B cell (primary cell): ENCODE data around the gene ICAM5. TPM values are rescaled to one million over a fixed set of nuclear protein-coding genes. Genes with fewer than 3 reads are reported as not detected.

Experiments
- ATAC-seq: fragments of 200-7000 bp; cut with Tn5 transposase; one replicate; pipeline ENCODE4 v1.10.0; 2021; ENCODE audit warnings: low read depth, mild to moderate bottlenecking, moderate number of reproducible peaks, moderate library complexity
- CTCF ChIA-PET: fragments of 350-600 bp; sonication (Branson Sonifier 250); formaldehyde crosslinking; loops from one replicate; lab custom pipeline; 2021; ENCODE audit warnings: antibody characterized with exemption, inconsistent platforms; lab: Charles Lee
- POLR2A ChIA-PET: fragments of 350-600 bp; sonication (Branson Sonifier 250); formaldehyde crosslinking; loops from one replicate; lab custom pipeline; 2021; ENCODE audit warnings: antibody characterized with exemption; lab: Charles Lee
- DNase-seq: peaks from one replicate; pipeline ENCODE4 v3.0.0; 2013
- H2AFZ ChIP-seq: 2 replicates; pipeline ENCODE4 v1.6.1; 2012; ENCODE audit warnings: mild to moderate bottlenecking, low read depth, low read length; ENCODE audit not compliant: insufficient read depth, poor library complexity, severe bottlenecking
- H3K27ac ChIP-seq, 2 donors: 1 replicate in 1 of 2; 2 replicates in 1 of 2; pipeline ENCODE4 v1.5.1; 2012 to 2013; ENCODE audit warnings: low read length in 2 of 2, mild to moderate bottlenecking in 2 of 2, moderate library complexity in 1 of 2
- H3K27me3 ChIP-seq, 4 experiments: fragments of 200-600 bp in 1 of 4; sonication (generic) in 1 of 4; replicated peaks in 1 of 4; 1 replicate in 2 of 4; 2 replicates in 2 of 4; pipeline versions ENCODE4 v1.6.1 to v1.7.0; 2013 to 2016; ENCODE audit warnings: low read length in 3 of 4, mild to moderate bottlenecking in 2 of 4, mixed read lengths in 1 of 4, moderate library complexity in 1 of 4; ENCODE audit not compliant: insufficient read depth in 4 of 4, control insufficient read depth in 3 of 4; ENCODE audit errors: control extremely low read depth in 1 of 4
- H3K36me3 ChIP-seq, 2 experiments: replicated peaks in 1 of 2; 1 replicate in 1 of 2; 2 replicates in 1 of 2; pipeline versions ENCODE4 v1.6.1 to v1.7.1; 2013; ENCODE audit warnings: low read length in 1 of 2; ENCODE audit not compliant: insufficient read depth in 2 of 2, control insufficient read depth in 1 of 2; ENCODE audit errors: control extremely low read depth in 1 of 2, extremely low read depth in 1 of 2
- H3K4me1 ChIP-seq, 2 donors: fragments of 200-600 bp in 1 of 2; sonication (generic) in 1 of 2; 1 replicate in 1 of 2; 2 replicates in 1 of 2; pipeline versions ENCODE4 v1.5.1 to v1.6.1; 2013 to 2017; ENCODE audit warnings: low read length in 2 of 2; ENCODE audit not compliant: control insufficient read depth in 2 of 2, insufficient read depth in 2 of 2
- H3K4me2 ChIP-seq: replicated peaks from 2 replicates; pipeline ENCODE3; 2012; ENCODE audit warnings: mild to moderate bottlenecking, low read depth, low read length; ENCODE audit not compliant: poor library complexity, severe bottlenecking
- H3K4me3 ChIP-seq, 5 experiments: fragments of 200-600 bp in 1 of 5; sonication (generic) in 1 of 5; 1 replicate in 3 of 5; 2 replicates in 2 of 5; pipeline versions ENCODE4 v1.5.1 to v1.7.0; 2011 to 2016; ENCODE audit warnings: low read length in 4 of 5, mild to moderate bottlenecking in 4 of 5, low read depth in 2 of 5, control low read depth in 1 of 5, moderate library complexity in 1 of 5; ENCODE audit not compliant: insufficient read depth in 1 of 5; ENCODE audit errors: control extremely low read depth in 1 of 5, extremely low read depth in 1 of 5
- H3K79me2 ChIP-seq: fragments of 200-600 bp; sonication (generic); one replicate; pipeline ENCODE4 v1.6.0; 2016; ENCODE audit warnings: low read length; ENCODE audit not compliant: control insufficient read depth, insufficient read depth
- H3K9ac ChIP-seq: fragments of 200-600 bp; sonication (generic); 2 replicates; pipeline ENCODE4 v1.6.1; 2017; ENCODE audit warnings: mild to moderate bottlenecking, low read length, moderate library complexity
- H3K9me3 ChIP-seq, 3 donors: one replicate each; pipeline versions ENCODE4 v1.6.1 to v1.7.1; 2013; ENCODE audit warnings: low read length in 2 of 3; ENCODE audit not compliant: control insufficient read depth in 2 of 3, insufficient read depth in 1 of 3; ENCODE audit errors: control extremely low read depth in 1 of 3
- H4K20me1 ChIP-seq: 2 replicates; pipeline ENCODE4 v1.6.0; 2012; ENCODE audit warnings: mild to moderate bottlenecking, low read length; ENCODE audit not compliant: insufficient read depth, control insufficient read depth, poor library complexity, severe bottlenecking
- H3K27ac Mint-ChIP-seq: one replicate; pipeline ENCODE4 v1.8.0; 2021; ENCODE audit warnings: mixed read lengths
- H3K27me3 Mint-ChIP-seq: one replicate; pipeline ENCODE4 v1.8.0; 2021; ENCODE audit warnings: mixed read lengths
- H3K4me1 Mint-ChIP-seq: one replicate; pipeline ENCODE4 v1.8.0; 2021; ENCODE audit warnings: mixed read lengths
- H3K4me3 Mint-ChIP-seq: one replicate; pipeline ENCODE4 v1.8.0; 2021; ENCODE audit warnings: mixed read lengths
- H3K9me3 Mint-ChIP-seq: one replicate; pipeline ENCODE4 v1.8.0; 2022; ENCODE audit warnings: mixed read lengths; ENCODE audit not compliant: insufficient read depth
- EZH2 ChIP-seq: IDR thresholded peaks from 2 replicates; pipeline ENCODE4 v1.6.1; 2012; ENCODE audit warnings: borderline replicate concordance, low read depth, mild to moderate bottlenecking, moderate library complexity, low read length; ENCODE audit not compliant: insufficient read depth, poor library complexity, severe bottlenecking
- WGBS: methylation state at CpG from one replicate; pipeline ENCODE4 v1.1.5; 2013; ENCODE audit warnings: missing lambda C conversion rate; ENCODE audit not compliant: insufficient coverage; 5-methylcytosine and 5-hydroxymethylcytosine counted together
- intact Hi-C: fragments of 100-400 bp; cut with micrococcal nuclease; formaldehyde crosslinking; loops from one replicate; pipeline ENCODE4 v1.10.0; 2022
- polyA plus RNA-seq: library from polyadenylated mRNA; depleted of rRNA; stranded (reverse); fragments of >200 nt; gene quantifications from 2 replicates; pipeline ENCODE4 v1.2.3, GENCODE V29; 2012
- total RNA-seq, 2 donors: library from RNA; stranded (reverse); fragments of 120-200 nt in 1 of 2; gene quantifications; 1 replicate in 1 of 2; 2 replicates in 1 of 2; pipeline versions ENCODE4 v1.2.3 to v1.2.4, GENCODE V29; 2013 to 2022
- TF ChIP-seq, protein P1 (sequence below): fragments of 200-600 bp; IDR thresholded peaks from one replicate; pipeline ENCODE4 v1.8.0; 2022; ENCODE audit warnings: antibody characterized with exemption, mild to moderate bottlenecking

The ICAM5 gene
- total and polyA plus RNA-seq, 2 donors (not counting 1 experiment from before 2014, with no cell fraction given), result 0.54 TPM; not detected in 1

DNA sequence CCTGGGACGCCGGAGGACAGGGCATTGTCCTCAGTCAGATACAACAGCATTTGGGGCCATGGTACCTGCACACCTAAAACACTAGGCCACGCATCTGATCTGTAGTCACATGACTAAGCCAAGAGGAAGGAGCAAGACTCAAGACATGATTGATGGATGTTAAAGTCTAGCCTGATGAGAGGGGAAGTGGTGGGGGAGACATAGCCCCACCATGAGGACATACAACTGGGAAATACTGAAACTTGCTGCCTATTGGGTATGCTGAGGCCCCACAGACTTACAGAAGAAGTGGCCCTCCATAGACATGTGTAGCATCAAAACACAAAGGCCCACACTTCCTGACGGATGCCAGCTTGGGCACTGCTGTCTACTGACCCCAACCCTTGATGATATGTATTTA is 4.4 kb upstream of the ICAM5 start:
- Histone ChIP-seq H4K20me1 (peaks cover 6% of the 10 kb centered on the region), H2AFZ (no peak overlapping the region), H3K27ac (no peak overlapping the region), H3K4me2 (no peak overlapping the region), H3K4me1 (peaks cover 44% of the 10 kb centered on the region in 2 donors), H3K4me3 (no peak overlapping the region), H3K9ac (no peak overlapping the region), H3K9me3 (peaks cover 0 to 28% (median 0%) of the 10 kb centered on the region in 3 donors), H3K27me3 (peaks cover 0 to 36% (median 22%) of the 10 kb centered on the region in 4 experiments), H3K79me2 (no peaks in the 10 kb centered on the region), H3K36me3 (peaks cover 2 to 33% of the 10 kb centered on the region in 2 experiments)
- 100% methylated on average over 2 of the region's 4 CpGs for WGBS
- POLR2A ChIA-PET, result interaction anchor here (0.5 to 5.4 kb wide), 3 partner anchors 11 to 417 kb away, joined by 3 to 27 read pairs (median 9); partner anchors contain the start of gene ICAM1
- TF ChIP-seq, protein P1, sequence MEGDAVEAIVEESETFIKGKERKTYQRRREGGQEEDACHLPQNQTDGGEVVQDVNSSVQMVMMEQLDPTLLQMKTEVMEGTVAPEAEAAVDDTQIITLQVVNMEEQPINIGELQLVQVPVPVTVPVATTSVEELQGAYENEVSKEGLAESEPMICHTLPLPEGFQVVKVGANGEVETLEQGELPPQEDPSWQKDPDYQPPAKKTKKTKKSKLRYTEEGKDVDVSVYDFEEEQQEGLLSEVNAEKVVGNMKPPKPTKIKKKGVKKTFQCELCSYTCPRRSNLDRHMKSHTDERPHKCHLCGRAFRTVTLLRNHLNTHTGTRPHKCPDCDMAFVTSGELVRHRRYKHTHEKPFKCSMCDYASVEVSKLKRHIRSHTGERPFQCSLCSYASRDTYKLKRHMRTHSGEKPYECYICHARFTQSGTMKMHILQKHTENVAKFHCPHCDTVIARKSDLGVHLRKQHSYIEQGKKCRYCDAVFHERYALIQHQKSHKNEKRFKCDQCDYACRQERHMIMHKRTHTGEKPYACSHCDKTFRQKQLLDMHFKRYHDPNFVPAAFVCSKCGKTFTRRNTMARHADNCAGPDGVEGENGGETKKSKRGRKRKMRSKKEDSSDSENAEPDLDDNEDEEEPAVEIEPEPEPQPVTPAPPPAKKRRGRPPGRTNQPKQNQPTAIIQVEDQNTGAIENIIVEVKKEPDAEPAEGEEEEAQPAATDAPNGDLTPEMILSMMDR, result no peak
- TF ChIP-seq EZH2, result no peak
- peaks cover 10% of the 10 kb centered on the region for H3K27me3 Mint-ChIP-seq
- intact Hi-C loops, result no loop called here
- CTCF ChIA-PET, result interaction anchor here (1.0 to 8.5 kb wide), 5 partner anchors 14 to 125 kb away, joined by 3 to 116 read pairs (median 5); partner anchors contain the start of gene ICAM1
- no peaks in the 10 kb centered on the region for H3K9me3 Mint-ChIP-seq
- no peak for ATAC-seq
- peaks cover 43% of the 10 kb centered on the region for H3K4me1 Mint-ChIP-seq
- H3K27ac Mint-ChIP-seq, result no peak overlapping the region
- no peak for DNase-seq
- H3K4me3 Mint-ChIP-seq, result no peak overlapping the region
